Neural cell (in vitro differentiated cells): Measurements from ENCODE around the gene DNHD1. TPM values are rescaled to one million over a fixed set of nuclear protein-coding genes. Genes with fewer than 3 reads are reported as not detected.

ENCODE experiments used
- H2AFZ ChIP-seq: fragments of 200-600, 300-800 bp; sonication (generic), shearing (Covaris generic); 2 replicates; pipeline ENCODE4 v1.6.0; 2014; ENCODE audit warnings: low read depth, mild to moderate bottlenecking, antibody characterized with exemption, low read length, moderate library complexity
- H3F3A ChIP-seq: fragments of 200-600 bp; shearing (Covaris generic); 2 replicates; pipeline ENCODE4 v1.6.1; 2016; ENCODE audit warnings: mild to moderate bottlenecking, moderate library complexity, mixed read lengths, antibody characterized with exemption, low read length; ENCODE audit not compliant: insufficient read depth, poor library complexity, severe bottlenecking
- H3K27ac ChIP-seq: fragments of 200-600, 300-800 bp; sonication (generic), shearing (Covaris generic); 2 replicates; pipeline ENCODE4 v1.5.1; 2014; ENCODE audit warnings: mild to moderate bottlenecking, low read length, moderate library complexity
- H3K27me3 ChIP-seq: fragments of 300-800, 200-600 bp; sonication (generic), shearing (Covaris generic); 2 replicates; pipeline ENCODE4 v1.6.0; 2014; ENCODE audit warnings: mild to moderate bottlenecking, low read depth, low read length, moderate library complexity; ENCODE audit not compliant: insufficient read depth
- H3K36me3 ChIP-seq: fragments of 300-800, 200-600 bp; sonication (generic), shearing (Covaris generic); 2 replicates; pipeline ENCODE4 v1.5.1; 2014; ENCODE audit warnings: mild to moderate bottlenecking, antibody characterized with exemption, low read length, moderate library complexity; ENCODE audit not compliant: insufficient read depth
- H3K4me2 ChIP-seq: fragments of 300-800, 200-600 bp; sonication (generic), shearing (Covaris generic); 2 replicates; pipeline ENCODE4 v1.6.0; 2014; ENCODE audit warnings: mild to moderate bottlenecking, low read length
- H3K4me3 ChIP-seq: fragments of 300-800, 200-600 bp; sonication (generic), shearing (Covaris generic); 2 replicates; pipeline ENCODE4 v1.5.1; 2014; ENCODE audit warnings: mild to moderate bottlenecking, low read length, moderate library complexity
- H3K79me2 ChIP-seq: fragments of 200-600 bp; shearing (Covaris generic); replicated peaks from 2 replicates; pipeline ENCODE4 v1.6.0; 2014; ENCODE audit warnings: mild to moderate bottlenecking, low read length, moderate library complexity; ENCODE audit not compliant: insufficient read depth
- H3K9ac ChIP-seq: fragments of 300-800, 200-600 bp; sonication (generic), shearing (Covaris generic); 2 replicates; pipeline ENCODE4 v1.6.1; 2016; ENCODE audit warnings: mild to moderate bottlenecking, low read length, mixed read lengths
- H3K9me2 ChIP-seq: fragments of 200-600 bp; shearing (Covaris generic); 2 replicates; pipeline ENCODE4 v1.6.1; 2016; ENCODE audit warnings: mild to moderate bottlenecking, low read length, mixed read lengths; ENCODE audit not compliant: insufficient read depth
- H3K9me3 ChIP-seq: fragments of 200-600, 300-800 bp; sonication (generic), shearing (Covaris generic); 2 replicates; pipeline ENCODE4 v1.6.1; 2016; ENCODE audit warnings: mild to moderate bottlenecking, mixed run types, low read length, moderate library complexity, mixed read lengths
- H4K20me1 ChIP-seq: fragments of 200-600 bp; shearing (Covaris generic); 2 replicates; pipeline ENCODE4 v1.6.1; 2016; ENCODE audit warnings: mild to moderate bottlenecking, mixed run types; ENCODE audit not compliant: insufficient read depth
- CTCF ChIP-seq: fragments of 450-650 bp; IDR thresholded peaks from 2 replicates; pipeline ENCODE4 v1.5.1; 2014; ENCODE audit warnings: antibody characterized with exemption, mild to moderate bottlenecking, moderate library complexity; ENCODE audit not compliant: poor library complexity, severe bottlenecking
- EP300 ChIP-seq: fragments of 450-650 bp; conservative IDR thresholded peaks from 2 replicates; pipeline ENCODE4 v1.6.1; 2014; ENCODE audit warnings: antibody characterized with exemption, mild to moderate bottlenecking, moderate library complexity; ENCODE audit not compliant: poor library complexity, severe bottlenecking
- EZH2 ChIP-seq: fragments of 200-600, 300-800 bp; shearing (Covaris generic), sonication (generic); IDR thresholded peaks from 2 replicates; pipeline ENCODE4 v1.6.1; 2014; ENCODE audit warnings: antibody characterized with exemption, low read length, borderline replicate concordance, mild to moderate bottlenecking; ENCODE audit not compliant: insufficient read depth, poor library complexity, severe bottlenecking
- MXI1 ChIP-seq: fragments of 450-650 bp; conservative IDR thresholded peaks from 2 replicates; pipeline ENCODE4 v1.6.1; 2014; ENCODE audit warnings: antibody characterized with exemption, mild to moderate bottlenecking; ENCODE audit not compliant: poor library complexity, severe bottlenecking
- POLR2AphosphoS5 ChIP-seq: IDR thresholded peaks from 2 replicates; pipeline ENCODE4 v1.6.1; 2012
- RAD21 ChIP-seq: fragments of 450-650 bp; conservative IDR thresholded peaks from 2 replicates; pipeline ENCODE4 v1.6.1; 2014; ENCODE audit warnings: antibody characterized with exemption, mild to moderate bottlenecking, moderate library complexity
- SMC3 ChIP-seq: fragments of 450-650 bp; conservative IDR thresholded peaks from 2 replicates; pipeline ENCODE4 v1.6.1; 2014; ENCODE audit warnings: antibody characterized with exemption, mild to moderate bottlenecking, moderate library complexity; ENCODE audit not compliant: poor library complexity
- TAF1 ChIP-seq: IDR thresholded peaks from 2 replicates; pipeline ENCODE4 v1.6.1; 2012; ENCODE audit warnings: low read depth
- polyA plus RNA-seq: library from polyadenylated mRNA; depleted of rRNA; stranded (reverse); fragments of >200 nt; gene quantifications from 2 replicates; pipeline ENCODE4 v1.2.3, GENCODE V29; 2014
- TF ChIP-seq, protein P1 (sequence below): IDR thresholded peaks from 2 replicates; pipeline ENCODE4 v1.6.1; 2012; ENCODE audit warnings: borderline replicate concordance

Gene DNHD1
- polyA plus RNA-seq, 1 donor from 2014 or later: 5.1 TPM

GRCh38 chr11:6473451-6474412 is 23.3 kb upstream of the DNHD1 start, which contains the start of gene TRIM3:
Gene TRIM3 (minus strand): TSS chr11:6473941. CDS start chr11:6465695, 8,246 bp downstream.
- Histone ChIP-seq H3K4me3 (peak within 1 kb of the TSS; percentile 90), H3K27ac (peak within 1 kb of the TSS; percentile 71), H3F3A (no peaks in the 10 kb centered on the region), H3K79me2 (peaks cover 8% of the 10 kb centered on the region), H3K9me3 (no peaks in the 10 kb centered on the region), H3K27me3 (no peaks in the 10 kb centered on the region), H2AFZ (peak within 1 kb of the TSS; percentile 90), H3K9ac (peak within 1 kb of the TSS; percentile 91), H3K9me2 (no peaks in the 10 kb centered on the region), H3K36me3 (no peaks in the 10 kb centered on the region), H3K4me2 (peak within 1 kb of the TSS; percentile 48), H4K20me1 (no peaks in the 10 kb centered on the region)
- TF ChIP-seq POLR2AphosphoS5 (peak; percentile 45), TAF1 (no peak), SMC3 (peak; percentile 17), CTCF (peak; percentile 57), MXI1 (peak; percentile 77)
- TF ChIP-seq, protein P1, sequence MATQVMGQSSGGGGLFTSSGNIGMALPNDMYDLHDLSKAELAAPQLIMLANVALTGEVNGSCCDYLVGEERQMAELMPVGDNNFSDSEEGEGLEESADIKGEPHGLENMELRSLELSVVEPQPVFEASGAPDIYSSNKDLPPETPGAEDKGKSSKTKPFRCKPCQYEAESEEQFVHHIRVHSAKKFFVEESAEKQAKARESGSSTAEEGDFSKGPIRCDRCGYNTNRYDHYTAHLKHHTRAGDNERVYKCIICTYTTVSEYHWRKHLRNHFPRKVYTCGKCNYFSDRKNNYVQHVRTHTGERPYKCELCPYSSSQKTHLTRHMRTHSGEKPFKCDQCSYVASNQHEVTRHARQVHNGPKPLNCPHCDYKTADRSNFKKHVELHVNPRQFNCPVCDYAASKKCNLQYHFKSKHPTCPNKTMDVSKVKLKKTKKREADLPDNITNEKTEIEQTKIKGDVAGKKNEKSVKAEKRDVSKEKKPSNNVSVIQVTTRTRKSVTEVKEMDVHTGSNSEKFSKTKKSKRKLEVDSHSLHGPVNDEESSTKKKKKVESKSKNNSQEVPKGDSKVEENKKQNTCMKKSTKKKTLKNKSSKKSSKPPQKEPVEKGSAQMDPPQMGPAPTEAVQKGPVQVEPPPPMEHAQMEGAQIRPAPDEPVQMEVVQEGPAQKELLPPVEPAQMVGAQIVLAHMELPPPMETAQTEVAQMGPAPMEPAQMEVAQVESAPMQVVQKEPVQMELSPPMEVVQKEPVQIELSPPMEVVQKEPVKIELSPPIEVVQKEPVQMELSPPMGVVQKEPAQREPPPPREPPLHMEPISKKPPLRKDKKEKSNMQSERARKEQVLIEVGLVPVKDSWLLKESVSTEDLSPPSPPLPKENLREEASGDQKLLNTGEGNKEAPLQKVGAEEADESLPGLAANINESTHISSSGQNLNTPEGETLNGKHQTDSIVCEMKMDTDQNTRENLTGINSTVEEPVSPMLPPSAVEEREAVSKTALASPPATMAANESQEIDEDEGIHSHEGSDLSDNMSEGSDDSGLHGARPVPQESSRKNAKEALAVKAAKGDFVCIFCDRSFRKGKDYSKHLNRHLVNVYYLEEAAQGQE: peak; percentile 31

DNA sequence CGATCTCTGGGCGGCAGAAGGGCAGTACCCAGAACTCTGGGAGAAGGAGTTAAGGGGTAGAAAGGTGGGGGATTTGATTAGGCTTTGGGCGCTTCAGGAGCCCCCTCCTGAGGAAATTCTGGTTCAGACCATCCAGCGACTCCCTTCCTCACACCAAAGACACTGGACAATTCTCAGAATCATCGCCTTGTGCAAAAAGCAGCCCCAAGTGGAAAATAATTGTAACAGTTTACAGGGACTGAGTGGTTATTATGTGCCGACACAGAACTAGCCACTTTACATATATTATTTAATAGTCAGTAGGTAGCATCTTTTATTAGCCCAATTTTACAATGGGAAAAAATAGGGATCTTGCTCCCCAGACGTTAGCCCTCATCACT is 22.7 kb upstream of the DNHD1 start:
- TF ChIP-seq, protein P1: no peak
- TF ChIP-seq SMC3: no peak
- TF ChIP-seq MXI1: no peak
- no peak for TF ChIP-seq EZH2
- TF ChIP-seq CTCF: no peak
- no peak for TF ChIP-seq TAF1
- TF ChIP-seq EP300: no peak
- TF ChIP-seq RAD21: no peak
- TF ChIP-seq POLR2AphosphoS5: no peak

More for the DNA sequence above, 22.7 kb upstream of the DNHD1 start:
- no peaks in the 10 kb centered on the region for H3K27me3 ChIP-seq
- H2AFZ ChIP-seq: peak overlapping the region; percentile 1
- H3K9me3 ChIP-seq: no peaks in the 10 kb centered on the region
- H3K27ac ChIP-seq: peak overlapping the region; percentile 60
- H3K9me2 ChIP-seq: no peaks in the 10 kb centered on the region
- H3K9ac ChIP-seq: peak overlapping the region; percentile 91
- peak overlapping the region; percentile 90 for H3K4me3 ChIP-seq
- no peaks in the 10 kb centered on the region for H3K36me3 ChIP-seq
- H3K4me2 ChIP-seq: peak overlapping the region; percentile 38
- no peaks in the 10 kb centered on the region for H4K20me1 ChIP-seq
- no peaks in the 10 kb centered on the region for H3F3A ChIP-seq
- H3K79me2 ChIP-seq: peaks cover 8% of the 10 kb centered on the region
